Hematopoietic multipotent progenitor cell treated with erythropoietin and hydrocortisone succinate and interleukin-3 and kit ligand, for 17 days (in vitro differentiated cells): ENCODE results near the gene ST6GALNAC2.
"Not testable (repeated sequence)": the region's sequence is repeated elsewhere in the genome, so short reads cannot be mapped to it uniquely, and the experiment has no call there.

Experiments
- DNase-seq: peaks from one replicate; pipeline ENCODE4 v3.0.0-alpha.2; 2015; ENCODE audit warnings: low spot score

Gene ST6GALNAC2

GRCh38 chr17:76585649-76586593, at the start of gene ST6GALNAC2:
Gene ST6GALNAC2 (minus strand): TSS chr17:76585860. CDS start chr17:76585808, 52 bp downstream.
- no peak for DNase-seq

- no peak for DNase-seq
Observed at GRCh38 chr17:76635039-76635438, 49.4 kb upstream of the ST6GALNAC2 start.

GRCh38 chr17:76633628-76634328, 48.1 kb upstream of the ST6GALNAC2 start:
- no peak for DNase-seq

- no peak for DNase-seq
Observed at GRCh38 chr17:76631821-76632565, 46.3 kb upstream of the ST6GALNAC2 start.

GRCh38 chr17:76630151-76630550, 44.5 kb upstream of the ST6GALNAC2 start:
- no peak for DNase-seq

GRCh38 chr17:76627510-76627909, 41.9 kb upstream of the ST6GALNAC2 start:
- no peak for DNase-seq

- no peak for DNase-seq
Observed at GRCh38 chr17:76626442-76626841, 40.8 kb upstream of the ST6GALNAC2 start.

- no peak for DNase-seq
Observed at GRCh38 chr17:76625496-76625895, 39.8 kb upstream of the ST6GALNAC2 start.

GRCh38 chr17:76623271-76624146, 37.8 kb upstream of the ST6GALNAC2 start:
- DNase-seq, result peak; percentile 76

- DNase-seq, result no peak
Observed at GRCh38 chr17:76617838-76618237, 32.2 kb upstream of the ST6GALNAC2 start.

- DNase-seq, result no peak
Observed at GRCh38 chr17:76614912-76615617, 29.4 kb upstream of the ST6GALNAC2 start.

- not testable (repeated sequence) for DNase-seq
Observed at GRCh38 chr17:76614064-76614759, 28.6 kb upstream of the ST6GALNAC2 start.

- DNase-seq, result no peak
Observed at GRCh38 chr17:76612977-76613851, 27.6 kb upstream of the ST6GALNAC2 start.

GRCh38 chr17:76612465-76612864, 26.8 kb upstream of the ST6GALNAC2 start:
- DNase-seq, result no peak

GRCh38 chr17:76611758-76612157, 26.1 kb upstream of the ST6GALNAC2 start:
- DNase-seq, result no peak

- DNase-seq, result not testable (repeated sequence)
Observed at GRCh38 chr17:76611080-76611749, 25.6 kb upstream of the ST6GALNAC2 start.

- not testable (repeated sequence) for DNase-seq
Observed at GRCh38 chr17:76606685-76607084, 21.0 kb upstream of the ST6GALNAC2 start.

- no peak for DNase-seq
Observed at GRCh38 chr17:76601065-76601464, 15.4 kb upstream of the ST6GALNAC2 start.
